B cell (primary cell): ENCODE results near the gene SNRK.

Experiments used
- EZH2 ChIP-seq: IDR thresholded peaks from 2 replicates; pipeline ENCODE4 v1.6.1; 2012; ENCODE audit warnings: borderline replicate concordance, low read depth, mild to moderate bottlenecking, moderate library complexity, low read length; ENCODE audit not compliant: insufficient read depth, poor library complexity, severe bottlenecking
- TF ChIP-seq, protein P1 (sequence below): fragments of 200-600 bp; IDR thresholded peaks from one replicate; pipeline ENCODE4 v1.8.0; 2022; ENCODE audit warnings: antibody characterized with exemption, mild to moderate bottlenecking

DNA sequence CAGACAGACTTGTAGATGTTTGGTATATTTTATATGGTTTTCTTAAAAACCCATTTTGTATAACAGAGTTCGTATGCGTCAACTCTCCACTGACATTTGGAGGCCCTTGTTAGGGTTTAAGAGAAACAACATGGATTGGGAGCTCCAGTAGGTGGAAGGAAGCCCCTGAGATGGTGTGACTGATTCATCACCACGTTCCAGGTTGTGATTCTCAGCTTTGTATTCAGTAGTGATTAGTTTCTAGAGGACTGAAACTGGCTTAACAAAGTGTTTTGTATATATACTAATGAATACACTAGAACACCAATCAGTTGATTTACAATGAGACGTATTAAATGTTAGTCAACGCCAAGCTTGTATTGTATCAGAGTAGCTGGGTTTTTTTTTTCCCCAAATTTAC is 33.9 kb downstream of the SNRK start:
- TF ChIP-seq, protein P1, sequence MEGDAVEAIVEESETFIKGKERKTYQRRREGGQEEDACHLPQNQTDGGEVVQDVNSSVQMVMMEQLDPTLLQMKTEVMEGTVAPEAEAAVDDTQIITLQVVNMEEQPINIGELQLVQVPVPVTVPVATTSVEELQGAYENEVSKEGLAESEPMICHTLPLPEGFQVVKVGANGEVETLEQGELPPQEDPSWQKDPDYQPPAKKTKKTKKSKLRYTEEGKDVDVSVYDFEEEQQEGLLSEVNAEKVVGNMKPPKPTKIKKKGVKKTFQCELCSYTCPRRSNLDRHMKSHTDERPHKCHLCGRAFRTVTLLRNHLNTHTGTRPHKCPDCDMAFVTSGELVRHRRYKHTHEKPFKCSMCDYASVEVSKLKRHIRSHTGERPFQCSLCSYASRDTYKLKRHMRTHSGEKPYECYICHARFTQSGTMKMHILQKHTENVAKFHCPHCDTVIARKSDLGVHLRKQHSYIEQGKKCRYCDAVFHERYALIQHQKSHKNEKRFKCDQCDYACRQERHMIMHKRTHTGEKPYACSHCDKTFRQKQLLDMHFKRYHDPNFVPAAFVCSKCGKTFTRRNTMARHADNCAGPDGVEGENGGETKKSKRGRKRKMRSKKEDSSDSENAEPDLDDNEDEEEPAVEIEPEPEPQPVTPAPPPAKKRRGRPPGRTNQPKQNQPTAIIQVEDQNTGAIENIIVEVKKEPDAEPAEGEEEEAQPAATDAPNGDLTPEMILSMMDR = no peak
- TF ChIP-seq EZH2 = no peak
